HG03066 (cell line): Measurements from ENCODE around the gene PAFAH1B1.
"Not testable (repeated sequence)": the region's sequence is repeated elsewhere in the genome, so short reads cannot be mapped to it uniquely, and the experiment has no call there.

Experiments used
- ATAC-seq: cut with Tn5 transposase; IDR thresholded peaks from one replicate; pipeline ENCODE4 v1.9.1; 2021; ENCODE audit warnings: low read depth; ENCODE audit not compliant: unreplicated experiment

Gene PAFAH1B1

GRCh38 chr17:2631211-2631610 lies 37.8 kb downstream of the PAFAH1B1 start:
- no peak for ATAC-seq

- no peak for ATAC-seq
Measured at GRCh38 chr17:2634361-2634960, 41.0 kb downstream of the PAFAH1B1 start.

- no peak for ATAC-seq
Measured at GRCh38 chr17:2635241-2635640, 41.8 kb downstream of the PAFAH1B1 start.

- no peak for ATAC-seq
Measured at GRCh38 chr17:2635675-2636074, 42.2 kb downstream of the PAFAH1B1 start.

- no peak for ATAC-seq
Measured at GRCh38 chr17:2636169-2636930, 42.9 kb downstream of the PAFAH1B1 start.

GRCh38 chr17:2637422-2637821 lies 44.0 kb downstream of the PAFAH1B1 start:
- no peak for ATAC-seq

- no peak for ATAC-seq
Measured at GRCh38 chr17:2644971-2645370, 51.5 kb downstream of the PAFAH1B1 start.

- ATAC-seq, result no peak
Measured at GRCh38 chr17:2647957-2648356, 54.5 kb downstream of the PAFAH1B1 start.

GRCh38 chr17:2649191-2649590 lies 55.7 kb downstream of the PAFAH1B1 start:
- no peak for ATAC-seq

GRCh38 chr17:2652911-2653310 lies 59.5 kb downstream of the PAFAH1B1 start:
- ATAC-seq, result not testable (repeated sequence)

GRCh38 chr17:2655546-2655945 lies 62.1 kb downstream of the PAFAH1B1 start:
- no peak for ATAC-seq

- no peak for ATAC-seq
Measured at GRCh38 chr17:2656283-2656682, 62.8 kb downstream of the PAFAH1B1 start.

GRCh38 chr17:2659337-2659736 lies 65.9 kb downstream of the PAFAH1B1 start:
- ATAC-seq, result not testable (repeated sequence)

GRCh38 chr17:2660410-2660809 lies 67.0 kb downstream of the PAFAH1B1 start:
- ATAC-seq, result not testable (repeated sequence)

- no peak for ATAC-seq
Measured at GRCh38 chr17:2672026-2672425, 78.6 kb downstream of the PAFAH1B1 start.

- not testable (repeated sequence) for ATAC-seq
Measured at GRCh38 chr17:2679247-2679646, 85.8 kb downstream of the PAFAH1B1 start.

GRCh38 chr17:2680961-2681360 lies 87.5 kb downstream of the PAFAH1B1 start:
- no peak for ATAC-seq

GRCh38 chr17:2681650-2682049 lies 88.2 kb downstream of the PAFAH1B1 start:
- ATAC-seq, result no peak

GRCh38 chr17:2682176-2682938 lies 88.9 kb downstream of the PAFAH1B1 start:
- ATAC-seq, result no peak

- ATAC-seq, result no peak
Measured at GRCh38 chr17:2683912-2684311, 90.5 kb downstream of the PAFAH1B1 start.

- no peak for ATAC-seq
Measured at GRCh38 chr17:2684549-2684948, 91.1 kb downstream of the PAFAH1B1 start.
